ENCODE measurements around the gene WRAP53.

WRAP53 gene

GRCh38 chr17:7747635-7748071, 59.4 kb downstream of the WRAP53 start:
- no peak for DNase-seq

GRCh38 chr17:7748076-7748775, 59.9 kb downstream of the WRAP53 start:
- DNase-seq: no peak

GRCh38 chr17:7750321-7750821, 62.1 kb downstream of the WRAP53 start:
- no peak for DNase-seq
